Measurements from ENCODE around the gene VBP1.
A peak's percentile ranks its signal among the peaks of the same experiment; 100 is the strongest.
"Not testable (repeated sequence)": the region's sequence is repeated elsewhere in the genome, so short reads cannot be mapped to it uniquely, and the experiment has no call there.

Gene VBP1, protein sequence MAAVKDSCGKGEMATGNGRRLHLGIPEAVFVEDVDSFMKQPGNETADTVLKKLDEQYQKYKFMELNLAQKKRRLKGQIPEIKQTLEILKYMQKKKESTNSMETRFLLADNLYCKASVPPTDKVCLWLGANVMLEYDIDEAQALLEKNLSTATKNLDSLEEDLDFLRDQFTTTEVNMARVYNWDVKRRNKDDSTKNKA

DNA sequence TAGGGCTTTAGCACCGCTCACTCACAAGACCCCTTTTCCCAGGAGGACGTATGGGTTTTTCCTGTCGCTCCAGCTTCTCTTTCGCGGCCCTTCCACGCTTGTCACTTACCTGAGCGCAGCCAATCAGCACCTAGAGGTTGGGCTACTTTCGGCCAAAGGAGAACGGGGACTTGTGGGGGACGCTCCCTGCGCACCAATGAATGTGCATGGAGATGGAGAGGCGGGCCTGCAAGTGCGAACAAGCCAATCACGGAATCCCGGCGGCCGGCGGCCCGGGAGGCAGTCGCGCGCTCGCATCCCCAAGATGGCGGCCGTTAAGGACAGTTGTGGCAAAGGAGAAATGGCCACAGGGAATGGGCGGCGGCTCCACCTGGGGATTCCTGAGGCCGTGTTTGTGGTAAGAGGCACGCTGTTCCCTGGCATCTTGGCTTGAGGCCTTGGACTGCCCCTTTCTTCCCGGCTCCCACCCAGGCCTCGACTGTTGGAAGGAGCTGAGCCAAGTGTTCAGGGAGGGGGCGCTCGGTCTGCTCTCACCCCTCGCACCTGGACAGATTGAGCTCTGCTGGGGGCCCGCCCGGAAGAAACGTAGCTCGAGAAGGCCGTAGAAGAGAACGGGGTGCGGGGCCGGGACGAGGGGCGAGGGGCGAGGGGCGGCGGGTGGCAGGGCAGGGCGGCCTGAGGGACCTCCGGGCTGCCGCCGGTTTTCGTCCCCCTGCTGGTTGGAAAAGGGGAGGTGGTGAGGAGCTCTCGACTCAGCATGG lies at the start of gene VBP1:
Gene VBP1, plus strand, starts transcription at position 282 of the 761 bp plus-strand sequence. Its CDS starts 23 bp downstream, at position 305.
- DNase-seq = peak; percentile 94

GRCh38 chrX:155169881-155170280 lies 46.4 kb upstream of the VBP1 start:
- DNase-seq = no peak

DNA sequence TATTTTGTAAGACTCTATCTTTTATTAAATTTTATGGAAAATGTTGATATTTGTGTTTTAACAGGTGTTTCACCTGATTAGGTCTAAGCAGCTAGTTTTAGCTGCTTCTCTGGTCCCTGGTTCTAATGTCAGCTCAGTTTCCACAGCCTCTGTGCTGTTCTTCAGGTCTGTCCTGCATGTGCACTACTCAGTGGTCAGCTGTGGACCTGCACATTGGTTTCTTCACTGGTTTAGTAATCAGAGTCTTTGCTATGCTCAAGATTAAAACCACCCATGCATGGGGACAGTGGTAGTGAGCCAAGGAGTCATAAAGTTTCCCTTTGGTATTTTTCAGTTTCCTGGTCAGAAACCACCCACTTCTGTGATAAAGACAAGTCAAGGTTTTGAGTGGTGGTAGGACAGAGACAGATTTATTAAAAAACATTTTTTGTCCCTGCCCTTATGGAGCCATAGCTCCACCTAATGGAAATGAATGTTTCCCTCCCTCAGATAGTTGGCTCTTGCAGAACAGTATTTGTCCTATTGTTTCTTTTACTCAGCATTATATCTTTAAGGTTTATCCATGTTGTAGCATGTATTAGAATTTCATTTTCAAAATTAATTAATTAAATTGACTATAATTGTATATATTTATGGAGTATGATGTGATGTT lies 36.8 kb upstream of the VBP1 start:
- DNase-seq = peak; percentile 41

DNA sequence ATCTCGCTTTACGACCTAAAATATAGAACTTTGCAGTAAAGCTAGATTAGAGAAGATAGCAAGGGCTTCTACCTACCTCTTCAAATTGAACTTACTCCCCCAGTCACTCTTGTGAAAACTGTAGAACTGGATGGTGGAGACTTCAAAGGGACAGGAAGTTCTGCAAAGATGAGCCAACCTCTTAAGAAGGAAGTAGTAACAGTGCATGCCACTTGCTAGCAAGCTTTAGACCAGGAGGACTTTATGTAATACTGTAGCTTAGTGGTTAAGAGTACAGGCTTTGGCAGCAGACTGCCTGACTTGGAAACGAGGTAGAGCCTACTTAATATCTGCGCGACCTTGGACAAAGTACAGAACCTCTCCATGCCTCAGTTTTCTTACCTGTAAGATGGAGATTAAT lies 27.5 kb upstream of the VBP1 start:
- peak; percentile 23 for DNase-seq

DNA sequence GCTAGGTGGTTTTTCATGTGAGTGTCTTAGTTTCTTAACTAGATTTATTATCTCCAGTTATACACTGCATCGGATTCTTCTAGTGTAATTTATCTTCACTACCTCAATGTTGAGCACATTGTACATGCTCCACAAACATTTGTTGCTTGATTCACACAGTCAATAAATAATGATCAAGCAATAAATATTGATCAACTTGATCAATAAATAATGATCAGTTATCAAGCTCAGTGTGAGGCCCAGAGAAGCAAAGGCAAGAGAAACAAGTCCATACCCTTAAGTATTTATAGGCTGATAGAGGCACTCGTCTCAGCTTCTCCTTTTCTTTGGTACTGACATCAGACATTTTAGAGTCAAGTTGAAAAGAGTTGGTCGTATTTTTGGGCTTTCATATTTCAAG lies 5.1 kb upstream of the VBP1 start:
- no peak for DNase-seq

GRCh38 chrX:155213731-155214130 lies 2.5 kb upstream of the VBP1 start:
- DNase-seq = no peak

DNA sequence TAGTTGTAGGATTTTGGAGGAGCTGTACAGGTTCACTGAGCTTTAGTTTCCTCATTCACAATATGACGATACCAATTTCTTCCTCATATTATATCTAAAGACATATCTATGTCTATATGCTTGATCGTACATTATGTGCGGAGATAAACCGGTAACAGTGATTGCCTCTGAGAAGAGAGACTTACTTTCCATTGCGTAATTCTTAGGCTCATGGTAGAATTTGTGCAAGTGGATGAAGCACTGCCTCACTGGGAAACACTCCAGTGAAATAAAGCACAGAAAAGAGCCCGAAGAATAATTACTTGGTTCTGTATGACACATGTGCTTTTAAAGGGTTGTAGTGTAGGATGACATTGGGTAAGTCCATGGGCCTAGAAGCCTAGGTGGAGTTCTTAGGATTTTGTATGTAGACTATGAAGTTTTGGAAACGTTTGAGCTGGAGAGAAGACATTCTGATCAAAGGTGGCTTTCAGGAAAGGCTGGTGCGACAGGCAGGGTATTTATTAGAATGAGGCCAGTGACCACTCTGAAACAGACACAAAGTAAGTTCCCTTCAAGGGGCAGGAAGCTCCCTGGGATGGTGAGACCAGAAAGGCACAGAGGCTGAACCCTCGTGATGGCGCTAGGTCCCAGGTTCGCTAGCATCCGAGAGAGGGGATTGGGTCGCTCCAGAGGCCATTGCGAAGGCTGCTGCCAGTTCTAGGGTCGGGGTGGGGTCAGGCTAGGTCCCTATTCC lies 649 bp upstream of the VBP1 start:
- DNase-seq = peak; percentile 13

- DNase-seq = peak; percentile 30
Observed at GRCh38 chrX:155216940-155217440, 730 bp downstream of the VBP1 start.

- DNase-seq = peak; percentile 74
Observed at GRCh38 chrX:155218777-155219176, 2.5 kb downstream of the VBP1 start.

- no peak for DNase-seq
Observed at GRCh38 chrX:155221351-155221750, 5.1 kb downstream of the VBP1 start.

DNA sequence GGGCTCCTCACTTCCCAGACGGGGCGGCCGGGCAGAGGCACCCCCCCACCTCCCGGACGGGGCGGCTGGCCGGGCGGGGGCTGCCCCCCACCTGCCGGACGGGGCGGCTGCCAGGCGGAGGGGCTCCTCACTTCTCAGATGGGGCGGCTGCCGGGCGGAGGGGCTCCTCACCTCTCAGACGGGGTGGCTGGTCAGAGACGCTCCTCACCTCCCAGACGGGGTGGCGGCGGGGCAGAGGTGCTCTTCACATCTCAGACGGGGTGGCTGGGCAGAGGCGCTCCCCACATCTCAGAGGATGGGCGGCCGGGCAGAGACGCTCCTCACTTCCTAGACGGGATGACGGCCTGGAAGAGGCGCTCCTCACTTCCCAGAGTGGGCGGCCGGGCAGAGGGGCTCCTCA lies 7.5 kb downstream of the VBP1 start:
- DNase-seq = not testable (repeated sequence)

DNA sequence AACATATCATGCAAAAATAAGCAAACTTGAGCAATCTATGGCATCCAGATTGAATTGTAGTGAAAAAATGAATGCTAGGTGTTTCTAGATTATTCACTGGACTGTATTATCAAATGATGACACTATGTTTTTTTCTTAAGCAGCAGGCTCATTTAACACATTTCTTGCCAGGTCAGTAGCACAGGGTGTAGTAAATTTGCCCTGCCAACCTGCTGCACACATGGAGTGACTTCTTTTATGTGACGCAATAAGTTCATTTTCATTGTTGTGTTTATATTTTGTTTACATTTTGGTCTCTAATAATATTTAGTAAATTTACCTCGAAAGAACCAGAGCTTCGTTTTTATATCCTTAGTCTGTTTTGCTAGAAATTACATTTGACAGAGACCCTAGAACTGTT lies 9.5 kb downstream of the VBP1 start:
- DNase-seq = no peak

DNA sequence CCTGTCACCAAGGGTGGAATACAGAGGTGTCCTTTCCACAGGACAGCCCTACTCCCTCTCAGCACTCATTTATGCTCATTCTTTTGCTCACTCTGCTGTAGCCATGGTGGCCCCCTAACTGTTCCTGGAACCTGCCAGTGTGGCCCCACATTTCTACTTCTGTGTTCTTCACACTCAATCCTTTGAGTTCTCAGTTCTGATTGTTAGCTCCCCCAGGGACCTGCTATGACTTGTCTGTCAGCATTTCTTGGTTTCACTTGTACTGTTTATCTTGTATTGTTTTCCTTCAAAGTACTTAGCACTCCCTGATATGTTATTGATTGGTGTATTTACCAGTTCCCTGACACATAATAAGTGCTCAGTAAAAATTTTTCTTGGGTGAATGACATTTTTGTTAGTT lies 14.9 kb downstream of the VBP1 start:
- DNase-seq = no peak

GRCh38 chrX:155235891-155236290 lies 19.6 kb downstream of the VBP1 start:
- no peak for DNase-seq

DNA sequence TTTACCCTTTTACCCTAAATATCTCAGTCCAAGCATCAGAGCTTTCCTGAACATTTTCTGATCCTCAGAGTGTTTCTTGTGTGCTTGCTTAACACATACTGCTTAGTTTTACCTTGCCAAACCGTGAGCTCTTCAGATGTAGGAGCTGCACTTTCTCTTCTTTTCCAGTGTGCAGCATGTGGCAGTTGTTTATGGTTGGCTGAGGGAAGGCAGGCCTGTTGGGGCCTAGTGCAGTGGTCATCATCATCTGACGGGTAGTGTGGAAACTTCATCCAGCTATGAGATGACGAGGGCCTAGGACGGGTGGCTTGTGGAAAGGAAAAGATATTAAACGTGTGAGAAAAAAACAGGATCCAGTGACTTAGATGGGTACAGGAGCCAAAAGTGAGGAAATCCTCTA lies 21.5 kb downstream of the VBP1 start:
- DNase-seq = no peak

DNA sequence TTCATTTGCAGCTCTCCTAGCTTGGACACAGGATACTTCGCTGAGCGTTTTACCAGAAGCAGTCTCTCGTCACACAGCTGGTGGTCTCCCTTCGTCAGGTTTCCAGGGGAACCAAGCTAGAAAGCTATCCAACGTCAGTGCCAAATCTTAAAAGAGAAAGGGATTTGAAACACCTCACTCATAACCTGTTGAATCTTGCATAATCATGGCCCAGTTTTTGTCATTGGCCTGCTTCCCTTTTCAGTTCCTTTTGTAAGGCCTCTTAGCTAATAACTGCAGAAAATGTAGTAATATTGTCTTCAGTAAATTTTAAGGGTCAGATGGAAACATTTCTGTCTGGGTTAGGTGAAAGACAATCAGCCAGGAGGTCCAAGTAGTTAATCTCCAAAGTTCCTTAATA lies 26.0 kb downstream of the VBP1 start:
- DNase-seq = peak; percentile 28

DNA sequence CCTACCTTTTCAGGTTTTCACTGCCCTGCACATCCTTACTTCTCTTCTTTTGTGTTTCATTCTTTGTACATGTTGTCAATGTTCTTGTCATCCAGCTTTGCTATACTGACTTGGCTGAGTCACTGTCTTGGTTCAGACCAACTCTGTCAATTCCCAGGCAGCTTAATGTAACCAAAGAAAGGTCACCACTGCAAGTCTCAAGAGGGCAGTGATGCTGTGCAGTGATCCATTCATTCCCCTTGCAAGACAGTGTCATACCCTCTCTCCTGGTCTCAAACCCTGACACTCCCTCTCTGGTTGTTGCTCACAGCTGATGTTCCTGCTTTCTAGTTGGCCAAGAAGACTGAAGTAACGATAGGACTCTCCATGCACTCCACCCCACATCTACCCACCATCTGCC lies 30.5 kb downstream of the VBP1 start:
- DNase-seq = no peak

- DNase-seq = no peak
Observed at GRCh38 chrX:155247497-155247896, 31.2 kb downstream of the VBP1 start.

DNA sequence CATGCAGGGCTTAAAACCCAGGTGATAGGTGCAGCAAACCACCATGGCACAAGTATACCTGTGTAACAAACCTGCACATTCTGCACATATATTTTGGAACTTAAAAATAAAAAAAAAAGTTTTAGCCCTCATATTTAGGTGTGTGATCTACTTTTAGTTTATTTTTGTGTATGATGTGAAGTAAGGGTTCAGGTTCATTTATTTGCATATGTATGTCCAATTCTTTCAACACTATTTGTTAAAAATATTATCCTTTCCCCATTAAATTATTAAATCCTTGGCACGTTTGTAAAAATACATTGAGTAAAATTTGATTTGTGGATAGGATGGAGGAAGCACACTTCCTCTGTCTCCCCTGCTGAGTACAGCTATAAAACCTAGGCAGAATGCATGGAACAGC lies 35.1 kb downstream of the VBP1 start:
- no peak for DNase-seq

DNA sequence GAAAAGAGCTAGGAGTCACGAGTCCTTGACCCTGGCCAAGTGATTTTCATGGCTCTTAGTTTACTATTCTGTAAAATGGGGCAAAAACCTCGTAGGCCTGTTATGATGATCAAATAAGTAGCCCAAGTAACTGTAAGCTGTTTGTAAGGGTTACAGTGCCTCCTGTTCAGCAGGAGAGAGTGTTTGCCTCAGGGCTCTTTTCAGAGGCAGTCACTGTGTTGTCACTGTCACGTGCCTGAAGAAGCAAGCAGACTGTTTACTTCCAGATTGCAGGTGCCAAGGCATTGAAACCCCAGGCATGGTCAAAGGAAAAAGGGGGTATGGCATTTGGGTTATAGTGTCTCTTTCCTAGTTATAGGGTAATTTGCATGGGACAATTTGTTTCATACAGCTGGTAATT lies 43.5 kb downstream of the VBP1 start:
- DNase-seq = no peak

- peak; percentile 23 for DNase-seq
Observed at GRCh38 chrX:155262970-155263754, 46.9 kb downstream of the VBP1 start.

DNA sequence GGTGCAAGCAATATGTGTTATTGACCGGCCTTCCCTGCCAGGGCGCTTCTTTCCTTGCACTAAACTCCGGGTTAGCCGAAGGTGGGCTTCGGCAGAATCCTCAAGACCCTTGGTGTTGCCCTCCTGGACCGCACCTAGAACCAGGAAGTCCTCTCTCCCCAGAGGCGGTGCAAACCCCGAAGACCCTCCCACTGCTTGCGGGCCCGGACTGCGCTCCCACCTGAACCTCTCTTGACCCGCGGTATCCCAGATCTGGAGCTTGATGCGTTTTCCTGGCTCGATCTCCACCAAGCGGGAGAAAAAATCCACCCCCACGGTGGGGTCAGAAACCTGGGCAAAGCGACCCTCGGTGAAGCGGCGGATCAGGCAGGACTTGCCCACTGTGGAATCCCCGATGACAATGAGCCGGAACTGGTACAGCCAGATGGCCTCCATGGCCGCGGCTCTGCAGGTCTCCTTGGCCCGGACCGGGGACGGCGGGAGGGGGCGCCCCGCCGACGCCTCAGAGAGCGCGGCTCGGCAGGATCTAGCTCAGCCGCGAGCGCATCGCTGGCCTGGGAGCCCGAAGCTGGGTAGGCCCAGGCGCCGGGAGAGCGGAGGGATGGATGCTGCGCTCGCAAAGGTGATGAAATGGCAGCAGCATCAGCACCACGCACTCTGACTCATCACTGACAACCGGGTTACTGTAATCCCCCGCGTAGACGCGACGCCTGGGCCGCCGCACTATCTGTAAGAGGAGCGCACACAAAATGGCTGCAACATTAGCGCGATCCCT lies 47.8 kb downstream of the VBP1 start, which contains the start of gene RAB39B:
Gene RAB39B, minus strand, starts transcription at position 638 of the 775 bp plus-strand sequence. Its CDS starts 203 bp downstream, at position 435.
- peak; percentile 83 for DNase-seq
